Liver (tissue), 9 donors: ENCODE measurements around the gene ZNF879. TPM values are rescaled to one million over a fixed set of nuclear protein-coding genes. Genes with fewer than 3 reads are reported as not detected.

Source experiments
- DNase-seq: peaks from one replicate; pipeline ENCODE4 v3.0.0-alpha.2; 2017; ENCODE audit warnings: low spot score
- H3K27ac ChIP-seq, 2 donors: one replicate each; pipeline ENCODE4 v1.7.0; 2013; ENCODE audit warnings: inconsistent platforms in 2 of 2, low read length in 2 of 2, control low read depth in 1 of 2, low read depth in 1 of 2, mild to moderate bottlenecking in 1 of 2
- H3K27me3 ChIP-seq, 4 donors: one replicate each; pipeline versions ENCODE4 v1.6.1 to v1.7.0; 2013; ENCODE audit warnings: low read length in 3 of 4, inconsistent platforms in 1 of 4, mild to moderate bottlenecking in 1 of 4, moderate library complexity in 1 of 4; ENCODE audit not compliant: control insufficient read depth in 4 of 4, insufficient read depth in 4 of 4
- H3K36me3 ChIP-seq, 4 donors: one replicate each; pipeline versions ENCODE4 v1.6.1 to v1.7.0; 2013; ENCODE audit warnings: low read length in 3 of 4, mild to moderate bottlenecking in 3 of 4, low read depth in 1 of 4, moderate library complexity in 1 of 4; ENCODE audit not compliant: control insufficient read depth in 4 of 4, insufficient read depth in 3 of 4
- H3K4me1 ChIP-seq, 4 donors: one replicate each; pipeline versions ENCODE4 v1.6.1 to v1.7.0; 2013; ENCODE audit warnings: low read length in 3 of 4, mild to moderate bottlenecking in 3 of 4, moderate library complexity in 1 of 4; ENCODE audit not compliant: control insufficient read depth in 4 of 4, insufficient read depth in 4 of 4
- H3K4me3 ChIP-seq, 3 donors: one replicate each; pipeline versions ENCODE4 v1.6.1 to v1.7.0; 2013; ENCODE audit warnings: low read length in 3 of 3, control low read depth in 1 of 3, low read depth in 1 of 3, mild to moderate bottlenecking in 1 of 3
- H3K9ac ChIP-seq, 2 donors: one replicate each; pipeline ENCODE4 v1.7.0; 2013; ENCODE audit warnings: low read length in 2 of 2, mild to moderate bottlenecking in 2 of 2, moderate library complexity in 2 of 2, control low read depth in 1 of 2, low read depth in 1 of 2
- H3K9me3 ChIP-seq, 4 donors: one replicate each; pipeline versions ENCODE4 v1.6.1 to v1.7.0; 2013; ENCODE audit warnings: low read length in 3 of 4; ENCODE audit not compliant: control insufficient read depth in 4 of 4
- ATF3 ChIP-seq: IDR thresholded peaks from 2 replicates; pipeline ENCODE4 v1.6.1; 2016; ENCODE audit warnings: antibody characterized with exemption
- EGR1 ChIP-seq, 2 donors: IDR thresholded peaks; 2 replicates each; pipeline ENCODE4 v1.6.1; 2016 to 2018; ENCODE audit warnings: antibody characterized with exemption in 2 of 2, low read depth in 2 of 2
- FOXA1 ChIP-seq: IDR thresholded peaks from 2 replicates; pipeline ENCODE4 v1.6.1; 2016; ENCODE audit warnings: antibody characterized with exemption
- FOXA2 ChIP-seq: IDR thresholded peaks from 2 replicates; pipeline ENCODE4 v1.6.1; 2016; ENCODE audit warnings: antibody characterized with exemption
- GABPA ChIP-seq, 2 donors: IDR thresholded peaks in 1 of 2; conservative IDR thresholded peaks in 1 of 2; 2 replicates each; pipeline ENCODE4 v1.6.1; 2016; ENCODE audit warnings: antibody characterized with exemption in 2 of 2, mild to moderate bottlenecking in 1 of 2, moderate library complexity in 1 of 2
- HNF4A ChIP-seq, 2 donors: conservative IDR thresholded peaks; 2 replicates each; pipeline ENCODE4 v1.6.1; 2016; ENCODE audit warnings: antibody characterized with exemption in 2 of 2, mild to moderate bottlenecking in 2 of 2
- JUND ChIP-seq, 2 donors: IDR thresholded peaks; 2 replicates each; pipeline ENCODE4 v1.6.1; 2016; ENCODE audit warnings: antibody characterized with exemption in 2 of 2
- NR2F2 ChIP-seq: IDR thresholded peaks from 2 replicates; pipeline ENCODE4 v1.6.1; 2016; ENCODE audit warnings: antibody characterized with exemption
- RAD21 ChIP-seq, 2 donors: IDR thresholded peaks; 2 replicates each; pipeline ENCODE4 v1.6.1; 2016; ENCODE audit warnings: antibody characterized with exemption in 2 of 2, mild to moderate bottlenecking in 2 of 2
- REST ChIP-seq: IDR thresholded peaks from 2 replicates; pipeline ENCODE4 v1.6.1; 2016; ENCODE audit warnings: antibody characterized with exemption, mild to moderate bottlenecking
- RXRA ChIP-seq, 2 donors: IDR thresholded peaks; 2 replicates each; pipeline ENCODE4 v1.6.1; 2017 to 2018; ENCODE audit warnings: antibody characterized with exemption in 2 of 2, mild to moderate bottlenecking in 1 of 2
- SP1 ChIP-seq: IDR thresholded peaks from 2 replicates; pipeline ENCODE4 v1.6.1; 2018; ENCODE audit warnings: antibody characterized with exemption, mild to moderate bottlenecking
- TAF1 ChIP-seq: conservative IDR thresholded peaks from 2 replicates; pipeline ENCODE4 v1.6.1; 2016; ENCODE audit warnings: antibody characterized with exemption, mild to moderate bottlenecking
- YY1 ChIP-seq: IDR thresholded peaks from 2 replicates; pipeline ENCODE4 v1.6.1; 2016; ENCODE audit warnings: antibody characterized with exemption, mild to moderate bottlenecking
- ZBTB33 ChIP-seq: IDR thresholded peaks from 2 replicates; pipeline ENCODE4 v1.6.1; 2016; ENCODE audit warnings: antibody characterized with exemption
- WGBS: extraction: QIAGEN DNeasy Blood & Tissue Kit; methylation state at CpG from one replicate; pipeline ENCODE4 v1.1.7; 2013; 5-methylcytosine and 5-hydroxymethylcytosine counted together
- polyA plus RNA-seq, 2 donors: library from polyadenylated mRNA; stranded (reverse) in 1 of 2; unstranded in 1 of 2; fragments of 200-250 nt in 1 of 2; fragments of >200 nt in 1 of 2; fragmentation: Nextera tagmentation in 1 of 2; extraction: Ambion mirVana in 1 of 2; gene quantifications; one replicate each; pipeline versions ENCODE4 v1.2.1 to v1.2.3, GENCODE V29; 2013 to 2015
- total RNA-seq, 2 donors: library from RNA; depleted of rRNA; stranded (reverse); fragments of >200 nt; gene quantifications; one replicate each; pipeline ENCODE4 v1.2.3, GENCODE V29; 2014
- TF ChIP-seq, protein P1 (sequence below): IDR thresholded peaks from 2 replicates; pipeline ENCODE4 v1.6.1; 2016; ENCODE audit warnings: antibody characterized with exemption
- donor health status: healthy.
- donor health status: healthy.
- donor health status: healthy.
- donor health status: healthy.
- donor health status: healthy.

The ZNF879 gene
- total and polyA plus RNA-seq, 4 donors, result 0.48 to 2.4 (median 1.5) TPM

DNA sequence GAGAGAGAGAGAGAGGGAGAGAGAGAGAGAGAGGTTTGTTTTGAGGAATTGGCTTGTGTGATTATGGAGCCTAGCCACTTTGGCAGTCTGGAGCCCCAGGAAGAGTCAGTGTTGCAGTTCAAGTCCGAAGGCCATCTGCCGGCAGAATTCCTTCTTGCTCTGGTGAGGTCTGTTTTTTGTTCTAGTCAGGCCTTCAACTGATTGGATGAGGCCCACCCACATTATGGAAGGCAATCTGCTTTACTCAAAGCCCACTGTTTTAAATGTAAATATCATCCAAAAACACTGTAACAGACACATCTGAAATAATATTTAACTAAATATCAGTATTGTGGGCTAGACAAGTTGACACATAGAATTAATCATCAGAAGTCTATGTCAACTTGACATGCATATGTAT is 17.0 kb upstream of the ZNF879 start:
- TF ChIP-seq ZBTB33, result no peak
- TF ChIP-seq JUND (IDR thresholded peaks at IDR 0.05), result no peak
- no peak for TF ChIP-seq NR2F2
- TF ChIP-seq GABPA (IDR thresholded peaks at IDR 0.05 in 1 of 2, conservative IDR thresholded peaks at IDR 0.05 in 1 of 2), result no peak
- no peak for TF ChIP-seq EGR1 (IDR thresholded peaks at IDR 0.05; ENCODE audit: low read depth in 2 of 2)
- no peaks in the 10 kb centered on the region for H3K27me3 ChIP-seq
- H3K4me3 ChIP-seq, result no peak overlapping the region
- no peak overlapping the region for H3K9ac ChIP-seq
- no peaks in the 10 kb centered on the region for H3K4me1 ChIP-seq
- no peaks in the 10 kb centered on the region for H3K36me3 ChIP-seq
- peaks cover 5 to 16% (median 12%) of the 10 kb centered on the region in 4 donors for H3K9me3 ChIP-seq
- no peak overlapping the region for H3K27ac ChIP-seq
- 77% methylated on average over 2 of the region's 2 CpGs for WGBS
- DNase-seq, result no peak

DNA sequence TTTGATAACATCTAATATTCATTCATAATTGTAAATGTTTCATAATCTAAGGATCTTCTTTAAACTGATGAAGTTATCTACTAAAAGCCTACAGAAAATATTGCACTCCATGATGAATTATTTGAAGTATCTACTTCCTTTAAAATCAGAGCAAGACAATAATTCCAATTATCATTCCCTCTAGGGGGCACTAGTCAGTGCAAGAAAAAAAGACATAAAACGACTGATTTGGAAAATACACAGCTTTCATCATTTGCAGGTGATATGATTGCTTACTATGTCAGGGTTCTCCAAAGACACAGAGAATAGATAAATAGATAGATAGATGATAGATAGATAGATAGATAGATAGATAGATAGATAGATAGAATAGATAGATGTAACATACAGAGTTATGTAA is 14.9 kb upstream of the ZNF879 start:
- DNase-seq, result no peak
- Histone ChIP-seq H3K9ac (no peak overlapping the region), H3K4me1 (no peaks in the 10 kb centered on the region), H3K27ac (no peak overlapping the region), H3K9me3 (peaks cover 9 to 24% (median 22%) of the 10 kb centered on the region in 4 donors), H3K4me3 (no peak overlapping the region), H3K27me3 (no peaks in the 10 kb centered on the region), H3K36me3 (peaks cover 0 to 2% (median 0%) of the 10 kb centered on the region in 4 donors)
- whole genome bisulfite sequencing, result 24% methylated on average over 1 of the region's 1 CpG
- no peak for TF ChIP-seq ZBTB33
- TF ChIP-seq GABPA (IDR thresholded peaks at IDR 0.05 in 1 of 2, conservative IDR thresholded peaks at IDR 0.05 in 1 of 2), result no peak
- TF ChIP-seq NR2F2, result no peak
- no peak for TF ChIP-seq JUND (IDR thresholded peaks at IDR 0.05)
- TF ChIP-seq RXRA (IDR thresholded peaks at IDR 0.05), result no peak
- TF ChIP-seq RAD21 (IDR thresholded peaks at IDR 0.05), result no peak
- TF ChIP-seq HNF4A (conservative IDR thresholded peaks at IDR 0.05), result no peak
- TF ChIP-seq FOXA1, result no peak
- no peak for TF ChIP-seq ATF3
- TF ChIP-seq YY1, result no peak
- TF ChIP-seq EGR1 (IDR thresholded peaks at IDR 0.05; ENCODE audit: low read depth in 2 of 2), result no peak
- no peak for TF ChIP-seq REST
- TF ChIP-seq SP1, result no peak
- TF ChIP-seq, protein P1, sequence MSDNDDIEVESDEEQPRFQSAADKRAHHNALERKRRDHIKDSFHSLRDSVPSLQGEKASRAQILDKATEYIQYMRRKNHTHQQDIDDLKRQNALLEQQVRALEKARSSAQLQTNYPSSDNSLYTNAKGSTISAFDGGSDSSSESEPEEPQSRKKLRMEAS, result no peak
- TF ChIP-seq FOXA2, result no peak
- TF ChIP-seq TAF1, result no peak
